Fibroblast of lung (primary cell): ENCODE data around the gene CEP97. TPM values are rescaled to one million over a fixed set of nuclear protein-coding genes. Genes with fewer than 3 reads are reported as not detected.
"Not testable (repeated sequence)": the region's sequence is repeated elsewhere in the genome, so short reads cannot be mapped to it uniquely, and the experiment has no call there.

Experiments used
- DNase-seq, 2 donors: peaks; one replicate each; pipeline versions ENCODE4 v3.0.0 to v3.0.0-alpha.2; 2010; ENCODE audit warnings: low read depth in 2 of 2
- H2AFZ ChIP-seq: 2 replicates; pipeline ENCODE4 v1.5.1; 2012; ENCODE audit warnings: low read length, control low read depth, inconsistent platforms
- H3K27ac ChIP-seq: 2 replicates; pipeline ENCODE4 v1.5.1; 2011; ENCODE audit warnings: low read length, control low read depth; ENCODE audit not compliant: insufficient read depth
- H3K27me3 ChIP-seq: 2 replicates; pipeline ENCODE4 v1.5.1; 2011; ENCODE audit warnings: mild to moderate bottlenecking, low read length; ENCODE audit not compliant: control insufficient read depth, insufficient read depth
- H3K36me3 ChIP-seq: 2 replicates; pipeline ENCODE4 v1.5.1; 2011; ENCODE audit warnings: low read length; ENCODE audit not compliant: control insufficient read depth, insufficient read depth
- H3K4me1 ChIP-seq: 2 replicates; pipeline ENCODE4 v1.5.1; 2011; ENCODE audit warnings: low read length; ENCODE audit not compliant: control insufficient read depth, insufficient read depth; ENCODE audit errors: extremely low read depth
- H3K4me2 ChIP-seq: 2 replicates; pipeline ENCODE4 v1.5.1; 2011; ENCODE audit warnings: low read length, control low read depth; ENCODE audit not compliant: insufficient read depth; ENCODE audit errors: extremely low read depth
- H3K4me3 ChIP-seq, 4 experiments: fragments of 200-600 bp in 1 of 4; sonication (generic) in 1 of 4; replicated peaks in 1 of 4; 2 replicates each; pipeline ENCODE4 v1.5.1; 2011 to 2016; ENCODE audit warnings: low read length in 4 of 4, low read depth in 3 of 4, mild to moderate bottlenecking in 3 of 4, control low read depth in 2 of 4, inconsistent platforms in 1 of 4, mixed read lengths in 1 of 4; ENCODE audit not compliant: insufficient read depth in 1 of 4; ENCODE audit errors: control extremely low read depth in 1 of 4
- H3K79me2 ChIP-seq: 2 replicates; pipeline ENCODE4 v1.5.1; 2012; ENCODE audit warnings: mild to moderate bottlenecking, low read length, inconsistent platforms; ENCODE audit not compliant: control insufficient read depth, insufficient read depth
- H3K9ac ChIP-seq: 2 replicates; pipeline ENCODE4 v1.5.1; 2011; ENCODE audit warnings: mild to moderate bottlenecking, low read length, control low read depth; ENCODE audit not compliant: insufficient read depth
- H3K9me3 ChIP-seq: 2 replicates; pipeline ENCODE4 v1.5.1; 2012; ENCODE audit warnings: low read depth, low read length; ENCODE audit not compliant: control insufficient read depth, insufficient read depth
- H4K20me1 ChIP-seq: 2 replicates; pipeline ENCODE4 v1.5.1; 2011; ENCODE audit warnings: low read length; ENCODE audit not compliant: control insufficient read depth, insufficient read depth; ENCODE audit errors: extremely low read depth
- EZH2 ChIP-seq: IDR thresholded peaks from 2 replicates; pipeline ENCODE4 v1.5.1; 2012; ENCODE audit warnings: low read length, control low read depth, mild to moderate bottlenecking; ENCODE audit errors: missing control alignments
- polyA plus RNA-seq, 2 donors: library from polyadenylated mRNA; depleted of rRNA in 1 of 2; stranded (reverse) in 1 of 2; unstranded in 1 of 2; fragments of >200 nt; gene quantifications; 2 replicates each; pipeline ENCODE4 v1.2.1, GENCODE V29; 2011 to 2012; ENCODE audit warnings: missing spikeins in 1 of 2
- total RNA-seq: library from RNA; depleted of rRNA; stranded (reverse); fragments of >200 nt; gene quantifications from 2 replicates; pipeline ENCODE4 v1.2.1, GENCODE V29; 2014
- TF ChIP-seq, protein P1 (sequence below), 2 donors: IDR thresholded peaks in 1 of 2; conservative IDR thresholded peaks in 1 of 2; 1 replicate in 1 of 2; 2 replicates in 1 of 2; pipeline ENCODE4 v1.5.1; 2011 to 2012; ENCODE audit warnings: low read length in 2 of 2, control low read depth in 1 of 2, inconsistent platforms in 1 of 2, low read depth in 1 of 2, mild to moderate bottlenecking in 1 of 2

CEP97 gene
- total and polyA plus RNA-seq, 2 donors (not counting 1 experiment from before 2014, with no cell fraction given), result 2.0 to 10.1 TPM

DNA sequence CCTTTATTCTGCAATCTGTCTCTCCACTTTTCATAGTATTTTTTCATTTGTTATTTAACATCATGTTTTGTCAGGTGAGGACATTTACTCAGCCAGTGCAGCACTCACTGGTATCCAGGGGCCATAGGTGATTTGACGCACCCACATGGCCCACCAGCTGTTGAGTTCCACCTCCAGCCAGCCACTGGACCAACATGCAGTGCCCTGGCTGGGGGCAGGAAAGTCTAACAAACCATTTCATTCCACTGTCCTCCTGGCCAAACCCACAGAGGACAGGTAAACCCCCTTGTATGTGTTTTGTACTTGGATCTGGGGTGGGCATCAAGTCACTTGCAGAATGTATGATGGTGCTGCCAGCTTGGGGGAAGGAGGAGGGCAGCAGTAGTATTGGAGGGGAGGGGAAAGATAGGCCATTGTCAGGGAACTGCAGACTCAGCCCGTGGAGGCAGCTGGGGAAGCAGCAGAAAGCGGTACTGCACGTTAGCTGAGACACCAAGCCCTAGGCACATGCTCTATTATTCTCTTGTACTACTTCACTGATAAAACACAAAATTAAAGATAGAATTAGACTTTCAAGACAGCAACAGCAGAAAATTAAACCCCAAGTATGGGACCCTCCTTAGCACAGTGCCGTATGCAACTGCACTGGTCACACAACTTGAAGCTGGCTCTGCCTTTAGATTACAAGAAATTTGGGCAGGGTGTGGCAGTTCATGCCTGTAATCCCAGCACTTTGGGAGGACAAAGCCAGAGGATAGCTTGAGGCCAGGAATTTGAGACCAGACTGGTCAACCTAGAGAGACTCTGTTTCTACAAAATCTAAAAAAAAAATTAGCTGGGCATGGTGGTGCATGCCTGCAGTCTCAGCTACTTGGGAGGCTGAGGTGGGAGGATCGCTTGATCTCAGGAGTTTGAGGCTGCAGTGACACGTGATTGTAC, 22.4 kb upstream of the CEP97 start:
- no peak overlapping the region for H3K9ac ChIP-seq
- no peak for TF ChIP-seq EZH2
- TF ChIP-seq, protein P1, sequence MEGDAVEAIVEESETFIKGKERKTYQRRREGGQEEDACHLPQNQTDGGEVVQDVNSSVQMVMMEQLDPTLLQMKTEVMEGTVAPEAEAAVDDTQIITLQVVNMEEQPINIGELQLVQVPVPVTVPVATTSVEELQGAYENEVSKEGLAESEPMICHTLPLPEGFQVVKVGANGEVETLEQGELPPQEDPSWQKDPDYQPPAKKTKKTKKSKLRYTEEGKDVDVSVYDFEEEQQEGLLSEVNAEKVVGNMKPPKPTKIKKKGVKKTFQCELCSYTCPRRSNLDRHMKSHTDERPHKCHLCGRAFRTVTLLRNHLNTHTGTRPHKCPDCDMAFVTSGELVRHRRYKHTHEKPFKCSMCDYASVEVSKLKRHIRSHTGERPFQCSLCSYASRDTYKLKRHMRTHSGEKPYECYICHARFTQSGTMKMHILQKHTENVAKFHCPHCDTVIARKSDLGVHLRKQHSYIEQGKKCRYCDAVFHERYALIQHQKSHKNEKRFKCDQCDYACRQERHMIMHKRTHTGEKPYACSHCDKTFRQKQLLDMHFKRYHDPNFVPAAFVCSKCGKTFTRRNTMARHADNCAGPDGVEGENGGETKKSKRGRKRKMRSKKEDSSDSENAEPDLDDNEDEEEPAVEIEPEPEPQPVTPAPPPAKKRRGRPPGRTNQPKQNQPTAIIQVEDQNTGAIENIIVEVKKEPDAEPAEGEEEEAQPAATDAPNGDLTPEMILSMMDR (conservative IDR thresholded peaks at IDR 0.05 in 1 of 2, IDR thresholded peaks at IDR 0.05 in 1 of 2; ENCODE audit: low read depth in 1 of 2, low read length in 2 of 2), result no peak
- H3K4me1 ChIP-seq, result no peaks in the 10 kb centered on the region
- H3K4me3 ChIP-seq, result no peak overlapping the region
- no peaks in the 10 kb centered on the region for H4K20me1 ChIP-seq
- H3K36me3 ChIP-seq, result no peaks in the 10 kb centered on the region
- no peak for DNase-seq
- H2AFZ ChIP-seq, result no peak overlapping the region
- H3K27me3 ChIP-seq, result no peaks in the 10 kb centered on the region
- no peak overlapping the region for H3K4me2 ChIP-seq
- H3K27ac ChIP-seq, result no peak overlapping the region
- no peaks in the 10 kb centered on the region for H3K9me3 ChIP-seq
- no peaks in the 10 kb centered on the region for H3K79me2 ChIP-seq

DNA sequence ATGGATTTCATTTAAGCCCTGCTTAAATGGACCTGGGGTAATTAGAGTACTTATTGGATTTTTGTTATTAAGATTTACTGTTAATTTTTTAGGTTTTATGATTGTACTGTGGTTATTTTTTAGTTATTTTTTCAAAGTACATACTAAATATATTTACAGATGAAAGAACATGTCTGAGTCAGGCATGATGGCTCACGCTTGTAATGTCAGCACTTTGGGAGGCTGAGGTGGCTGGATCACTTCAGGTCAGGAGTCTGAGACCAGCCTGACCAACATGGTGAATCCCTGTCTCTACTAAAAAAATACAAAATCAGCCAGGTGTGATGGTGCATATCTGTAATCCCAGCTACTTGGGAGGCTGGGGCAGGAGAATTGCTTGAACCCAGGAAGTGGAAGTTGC, 21.7 kb upstream of the CEP97 start:
- no peaks in the 10 kb centered on the region for H3K36me3 ChIP-seq
- no peaks in the 10 kb centered on the region for H3K79me2 ChIP-seq
- no peak overlapping the region for H3K9ac ChIP-seq
- no peak overlapping the region for H3K4me3 ChIP-seq
- H3K4me1 ChIP-seq, result no peaks in the 10 kb centered on the region
- no peaks in the 10 kb centered on the region for H3K27me3 ChIP-seq
- no peaks in the 10 kb centered on the region for H4K20me1 ChIP-seq
- no peak overlapping the region for H3K27ac ChIP-seq
- DNase-seq, result no peak
- no peaks in the 10 kb centered on the region for H3K9me3 ChIP-seq
- H2AFZ ChIP-seq, result no peak overlapping the region
- no peak for TF ChIP-seq EZH2
- TF ChIP-seq, protein P1 (conservative IDR thresholded peaks at IDR 0.05 in 1 of 2, IDR thresholded peaks at IDR 0.05 in 1 of 2; ENCODE audit: low read depth in 1 of 2, low read length in 2 of 2), result no peak
- H3K4me2 ChIP-seq, result no peak overlapping the region

DNA sequence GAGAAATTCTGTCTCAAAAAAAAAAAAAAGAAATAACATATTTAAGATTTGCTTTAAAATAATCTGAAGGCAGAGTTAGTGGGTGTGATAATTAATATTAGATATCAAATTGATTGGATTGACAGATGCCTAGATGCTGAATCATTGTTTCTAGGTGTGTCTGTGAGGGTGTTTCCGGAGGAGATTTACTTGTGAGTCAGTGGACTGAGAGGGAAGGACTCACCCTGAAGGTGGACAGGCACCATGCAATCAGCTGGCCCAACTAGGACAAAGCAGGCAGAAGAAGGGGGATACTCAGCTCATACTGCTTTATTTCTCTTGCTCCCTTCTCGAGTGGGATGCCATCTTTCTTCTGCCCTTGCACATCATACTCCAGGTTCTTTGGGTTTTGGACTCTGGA, 21.2 kb upstream of the CEP97 start:
- Histone ChIP-seq H4K20me1 (no peaks in the 10 kb centered on the region), H3K36me3 (no peaks in the 10 kb centered on the region), H3K4me1 (no peaks in the 10 kb centered on the region), H3K27ac (no peak overlapping the region), H3K79me2 (no peaks in the 10 kb centered on the region), H3K9ac (no peak overlapping the region), H2AFZ (no peak overlapping the region), H3K4me2 (no peak overlapping the region), H3K9me3 (no peaks in the 10 kb centered on the region), H3K27me3 (no peaks in the 10 kb centered on the region), H3K4me3 (no peak overlapping the region)
- no peak for TF ChIP-seq EZH2
- TF ChIP-seq, protein P1 (conservative IDR thresholded peaks at IDR 0.05 in 1 of 2, IDR thresholded peaks at IDR 0.05 in 1 of 2; ENCODE audit: low read depth in 1 of 2, low read length in 2 of 2), result no peak
- peak in 1 of 2 donors; percentile 22 for DNase-seq

DNA sequence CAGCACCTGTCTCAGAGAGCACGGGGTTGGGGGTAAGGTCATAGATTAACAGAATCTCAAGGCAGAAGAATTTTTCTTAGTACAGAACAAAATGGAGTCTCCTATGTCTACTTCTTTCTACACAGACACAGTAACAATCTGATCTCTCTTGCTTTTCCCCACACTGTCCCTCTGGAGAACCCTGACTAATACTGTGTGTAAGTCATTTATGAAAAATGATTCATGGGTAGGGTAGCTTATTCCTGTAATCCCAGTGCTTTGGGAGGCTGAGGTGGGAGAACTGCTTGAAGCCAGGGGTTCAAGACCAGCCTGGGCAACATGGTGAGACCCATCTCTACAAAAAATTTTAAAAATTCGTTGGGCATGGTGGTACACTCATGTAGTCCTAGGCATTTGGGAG, 19.8 kb upstream of the CEP97 start:
- H3K36me3 ChIP-seq, H3K79me2 ChIP-seq, DNase-seq, H2AFZ ChIP-seq, H3K4me3 ChIP-seq, H3K27ac ChIP-seq, H3K4me1 ChIP-seq, H3K4me2 ChIP-seq, H3K27me3 ChIP-seq, H3K9ac ChIP-seq, H4K20me1 ChIP-seq, H3K9me3 ChIP-seq: not testable (repeated sequence)
